HG02938 (cell line): Measurements from ENCODE around the gene LDAH.

Experiments used
- ATAC-seq: cut with Tn5 transposase; IDR thresholded peaks from one replicate; pipeline ENCODE4 v1.9.1; 2021; ENCODE audit warnings: mild to moderate bottlenecking, moderate library complexity; ENCODE audit not compliant: unreplicated experiment

The LDAH gene

GRCh38 chr2:20687260-20687832 lies 135.6 kb downstream of the LDAH start:
- ATAC-seq, result no peak

GRCh38 chr2:20684581-20685063 lies 138.3 kb downstream of the LDAH start:
- ATAC-seq, result no peak

GRCh38 chr2:20682167-20682920 lies 140.6 kb downstream of the LDAH start:
- ATAC-seq, result no peak

- no peak for ATAC-seq
Measured at GRCh38 chr2:20680744-20681375, 142.0 kb downstream of the LDAH start.

- ATAC-seq, result no peak
Measured at GRCh38 chr2:20678780-20679179, 144.1 kb downstream of the LDAH start.

GRCh38 chr2:20678086-20678395 lies 144.9 kb downstream of the LDAH start:
- no peak for ATAC-seq

GRCh38 chr2:20677301-20678085 lies 145.4 kb downstream of the LDAH start:
- peak; percentile 45 for ATAC-seq

- ATAC-seq, result peak; percentile 45
Measured at GRCh38 chr2:20676353-20677215, 146.3 kb downstream of the LDAH start.

- peak; percentile 51 for ATAC-seq
Measured at GRCh38 chr2:20675701-20676352, 147.1 kb downstream of the LDAH start.

GRCh38 chr2:20674974-20675679 lies 147.8 kb downstream of the LDAH start:
- ATAC-seq, result no peak

GRCh38 chr2:20674309-20674965 lies 148.5 kb downstream of the LDAH start:
- no peak for ATAC-seq

- no peak for ATAC-seq
Measured at GRCh38 chr2:20673686-20674308, 149.1 kb downstream of the LDAH start.

GRCh38 chr2:20672201-20672951 lies 150.5 kb downstream of the LDAH start:
- no peak for ATAC-seq

- no peak for ATAC-seq
Measured at GRCh38 chr2:20671736-20672080, 151.2 kb downstream of the LDAH start.

- no peak for ATAC-seq
Measured at GRCh38 chr2:20671036-20671735, 151.7 kb downstream of the LDAH start.

GRCh38 chr2:20670315-20671035 lies 152.4 kb downstream of the LDAH start:
- ATAC-seq, result no peak
